ENCODE measurements around the gene RUSF1.

RUSF1 gene

DNA sequence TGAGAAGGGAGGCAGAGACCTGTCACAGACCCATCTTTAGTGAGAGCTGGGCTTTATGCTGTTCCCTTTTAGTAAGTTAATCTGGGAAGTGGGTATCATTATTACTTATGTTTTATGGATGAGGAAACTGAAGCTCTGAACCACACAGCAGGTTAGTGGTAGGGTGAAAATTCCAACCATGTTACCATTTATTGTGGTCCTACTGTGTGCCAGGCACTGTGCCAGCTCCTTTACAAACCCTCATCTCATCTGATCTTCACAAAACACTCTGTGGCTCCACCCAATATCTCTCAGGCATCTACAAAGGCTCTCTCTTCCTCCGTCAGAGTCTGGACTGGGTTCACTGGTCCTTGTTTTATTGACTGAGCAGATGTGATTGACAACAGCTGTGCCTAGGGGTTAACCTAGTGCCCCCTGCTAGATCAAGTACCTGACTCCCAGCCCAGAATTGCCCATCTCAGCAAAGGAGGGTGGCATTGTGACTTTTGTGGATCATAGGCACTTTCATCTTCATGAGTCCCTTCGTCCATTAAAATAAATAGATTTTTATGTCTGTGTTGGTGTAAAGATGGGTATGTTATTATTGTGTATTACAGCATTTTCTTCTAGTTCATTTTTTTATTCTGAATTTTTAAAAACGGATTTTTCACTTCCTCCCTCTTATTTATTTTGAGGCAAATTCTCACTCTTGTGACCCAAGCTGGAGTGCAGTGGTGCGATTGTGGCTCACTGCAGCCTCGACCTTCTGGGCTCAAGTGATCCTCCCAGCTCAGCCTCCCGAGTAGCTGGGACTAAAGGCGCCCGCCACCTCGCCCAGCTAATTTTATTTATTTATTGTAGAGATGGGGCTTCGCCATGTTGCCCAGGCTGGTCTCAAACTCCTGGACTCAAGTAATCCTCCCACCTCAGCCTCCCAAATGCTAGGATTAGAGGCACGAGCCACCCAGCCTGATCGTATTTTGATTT, 33.1 kb downstream of the RUSF1 start:
- in situ Hi-C loops (cut with HindIII; ENCODE audit: low pct_ligation_motif_present, low pct_unique_long_range_greater_than_20kb, low sequenced_read_pairs): no loop called here
- DNase-seq: no peak

DNA sequence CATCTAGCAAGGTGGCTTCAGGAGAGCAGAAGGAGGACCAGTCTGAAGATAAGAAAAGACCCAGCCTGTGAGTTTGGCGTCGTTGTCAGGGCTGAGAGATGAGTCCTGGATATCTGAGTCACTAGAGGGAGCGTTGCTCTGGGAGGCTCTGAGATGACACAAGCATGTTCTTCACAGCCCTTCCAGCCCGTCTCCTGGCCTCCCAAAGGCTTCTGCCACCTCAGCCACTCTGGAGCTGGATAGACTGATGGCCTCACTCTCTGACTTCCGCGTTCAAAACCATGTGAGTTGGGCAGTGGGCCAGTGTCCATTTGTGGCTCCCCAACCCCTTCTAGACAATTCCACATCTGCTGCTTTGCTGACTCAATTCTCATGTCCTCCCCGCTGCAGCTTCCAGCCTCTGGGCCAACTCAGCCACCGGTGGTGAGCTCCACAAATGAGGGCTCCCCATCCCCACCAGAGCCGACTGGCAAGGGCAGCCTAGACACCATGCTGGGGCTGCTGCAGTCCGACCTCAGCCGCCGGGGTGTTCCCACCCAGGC, 33.9 kb downstream of the RUSF1 start:
- in situ Hi-C loops (cut with HindIII; ENCODE audit: low pct_ligation_motif_present, low pct_unique_long_range_greater_than_20kb, low sequenced_read_pairs): no loop called here

DNA sequence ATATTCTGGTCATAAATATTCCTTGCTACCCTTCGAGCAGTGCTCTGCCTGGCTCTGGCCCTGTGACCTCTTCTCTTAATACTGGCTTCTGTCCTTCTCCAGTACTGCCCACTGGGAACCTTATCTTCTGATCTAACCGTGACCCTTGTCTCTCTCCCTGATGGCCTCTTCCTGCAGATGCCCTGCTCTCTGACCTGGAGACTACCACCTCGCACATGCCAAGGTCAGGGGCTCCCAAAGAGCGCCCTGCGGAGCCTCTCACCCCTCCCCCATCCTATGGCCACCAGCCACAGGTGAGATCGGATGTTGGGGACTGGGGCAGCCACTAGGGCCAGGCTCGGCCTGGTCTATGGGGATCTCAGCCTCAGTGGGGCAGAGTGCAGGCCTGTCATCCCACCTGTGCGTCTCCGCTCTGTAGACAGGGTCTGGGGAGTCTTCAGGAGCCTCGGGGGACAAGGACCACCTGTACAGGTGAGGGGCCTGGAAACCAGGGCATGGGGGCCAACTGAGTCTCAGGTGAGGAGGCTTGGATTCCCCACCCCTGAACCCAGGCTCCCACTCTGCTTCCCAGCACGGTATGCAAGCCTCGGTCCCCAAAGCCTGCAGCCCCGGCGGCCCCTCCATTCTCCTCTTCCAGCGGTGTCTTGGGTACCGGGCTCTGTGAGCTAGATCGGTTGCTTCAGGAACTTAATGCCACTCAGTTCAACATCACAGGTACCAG, 34.8 kb downstream of the RUSF1 start:
- DNase-seq: no peak
- in situ Hi-C loops (cut with HindIII; ENCODE audit: low pct_ligation_motif_present, low pct_unique_long_range_greater_than_20kb, low sequenced_read_pairs): no loop called here

More for the DNA sequence above, 33.9 kb downstream of the RUSF1 start:
- DNase-seq: no peak

DNA sequence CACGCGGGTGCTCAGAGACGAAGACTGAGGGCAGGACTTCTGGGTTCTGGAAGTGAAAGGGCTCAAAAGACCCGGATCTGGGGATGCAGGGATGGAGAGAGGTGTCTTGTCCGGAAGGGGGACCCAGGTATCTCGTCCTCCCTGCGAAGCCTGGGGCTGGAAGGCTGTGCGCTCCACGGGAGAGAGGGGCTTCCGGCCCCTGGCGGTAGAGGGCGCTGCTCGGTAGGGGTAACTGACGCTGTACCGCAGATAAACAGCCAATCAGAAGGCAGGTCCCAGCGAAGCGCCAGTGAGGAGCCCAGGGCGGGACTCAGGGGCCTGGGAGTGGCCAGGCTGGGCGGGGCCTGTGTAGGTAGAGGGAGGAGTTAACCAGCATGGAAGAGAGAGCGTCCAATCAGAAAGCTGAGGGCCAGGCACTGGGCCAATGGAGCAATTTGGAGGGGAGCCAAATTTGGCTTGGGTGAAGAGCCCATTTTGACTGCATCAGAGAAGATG, 35.4 kb downstream of the RUSF1 start:
- in situ Hi-C loops (cut with HindIII; ENCODE audit: low pct_ligation_motif_present, low pct_unique_long_range_greater_than_20kb, low sequenced_read_pairs): no loop called here

DNA sequence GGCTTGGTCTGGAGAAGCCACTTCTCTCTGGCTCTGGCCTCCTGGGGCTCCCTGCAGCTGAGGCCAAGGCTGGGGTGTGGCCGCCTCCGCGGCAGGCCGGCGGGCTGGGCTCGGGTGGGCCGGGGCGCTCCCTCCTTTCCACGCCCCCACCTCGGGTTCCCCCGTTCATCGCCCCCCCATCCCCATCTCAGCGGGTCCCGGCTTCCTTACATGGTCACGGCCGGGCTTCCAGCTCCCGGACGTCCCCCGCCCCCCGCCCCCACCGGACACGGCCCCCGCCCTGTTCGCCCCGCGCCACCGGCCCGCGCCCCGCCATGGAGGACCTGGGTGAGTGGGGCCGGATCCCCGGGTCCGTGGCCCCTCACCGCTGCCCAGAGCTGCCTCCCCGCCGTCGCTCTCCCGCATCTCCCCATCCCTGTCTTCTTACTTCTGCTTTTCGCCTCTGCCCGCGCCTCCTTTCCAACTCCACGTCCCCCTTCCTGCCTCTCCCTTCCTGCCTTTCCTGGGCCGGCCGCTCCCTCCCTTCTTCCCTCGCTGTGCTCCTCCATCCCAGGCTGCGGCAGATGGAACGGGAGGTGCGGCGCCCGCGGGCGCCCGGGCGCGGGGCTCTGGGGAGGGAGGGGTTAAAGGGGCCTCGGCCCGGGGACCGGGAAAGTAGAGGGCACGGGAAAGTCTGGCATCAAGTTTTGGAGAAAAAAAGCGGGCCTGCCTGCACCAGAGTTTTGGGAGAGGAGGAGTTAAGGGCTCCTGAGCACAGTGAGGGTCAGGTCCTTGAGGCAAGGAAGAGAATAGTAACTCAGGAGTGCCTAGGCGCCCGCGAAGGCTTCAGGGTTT, 36.1 kb downstream of the RUSF1 start, which contains the start of gene TGFB1I1:
TGFB1I1 (plus strand) TSS at position 278 of the 834 bp plus-strand sequence; CDS start at position 315, 37 bp downstream.
- in situ Hi-C loops (cut with HindIII; ENCODE audit: low pct_ligation_motif_present, low pct_unique_long_range_greater_than_20kb, low sequenced_read_pairs): no loop called here
- DNase-seq: peak; percentile 73

More for the DNA sequence above, 35.4 kb downstream of the RUSF1 start:
- DNase-seq: peak; percentile 75

DNA sequence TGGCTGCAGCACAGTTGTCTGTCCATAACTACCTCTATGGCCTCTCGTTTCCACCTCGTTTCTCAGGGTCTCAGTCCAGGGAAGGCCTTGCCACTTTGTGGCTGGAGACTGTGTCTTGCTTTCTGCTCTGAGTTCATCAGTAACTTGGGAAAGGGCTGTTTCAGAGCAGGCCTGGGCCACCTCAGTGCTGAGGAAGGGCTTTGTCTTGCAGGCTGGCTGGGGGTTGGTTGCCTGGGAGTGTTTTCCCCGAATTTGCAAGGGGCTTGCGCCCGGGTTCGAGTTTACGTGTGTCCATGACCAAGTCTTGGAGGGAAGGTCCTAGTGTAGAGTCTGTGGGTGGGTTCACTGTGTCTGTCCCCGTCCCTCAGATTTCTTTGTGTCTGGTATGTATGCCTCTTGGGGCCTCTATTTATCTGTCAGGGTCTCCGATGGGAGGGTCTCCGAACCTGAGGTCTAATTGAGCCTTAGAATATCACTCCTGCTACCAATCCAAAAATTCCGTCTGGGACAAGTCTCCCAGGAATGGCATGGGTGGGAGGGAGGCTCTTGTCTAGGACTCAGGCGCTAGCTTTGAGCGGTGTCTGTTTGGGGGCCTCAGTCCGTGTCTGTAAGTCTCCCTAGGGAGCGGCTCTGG, 36.8 kb downstream of the RUSF1 start:
- DNase-seq: no peak
- in situ Hi-C loops (cut with HindIII; ENCODE audit: low pct_ligation_motif_present, low pct_unique_long_range_greater_than_20kb, low sequenced_read_pairs): no loop called here

DNA sequence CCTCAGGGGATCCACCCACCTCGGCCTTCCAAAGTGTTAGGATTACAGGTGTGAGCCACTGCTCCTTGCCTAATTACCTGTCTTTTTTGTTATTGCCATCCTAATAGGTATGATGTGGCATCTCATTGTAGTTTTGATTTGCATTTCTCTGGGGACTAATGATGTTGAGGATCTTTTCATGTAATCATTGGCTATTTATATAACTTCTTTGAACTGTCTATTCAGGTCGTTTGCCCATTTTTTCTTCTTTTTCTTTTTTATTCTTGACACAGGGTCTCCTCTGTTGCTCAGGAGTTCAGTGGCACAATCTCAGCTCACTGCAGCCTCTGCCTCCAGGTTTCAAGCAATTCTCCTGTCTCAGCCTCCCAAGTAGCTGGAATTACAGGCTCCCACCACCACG, 37.6 kb downstream of the RUSF1 start:
- no peak for DNase-seq

DNA sequence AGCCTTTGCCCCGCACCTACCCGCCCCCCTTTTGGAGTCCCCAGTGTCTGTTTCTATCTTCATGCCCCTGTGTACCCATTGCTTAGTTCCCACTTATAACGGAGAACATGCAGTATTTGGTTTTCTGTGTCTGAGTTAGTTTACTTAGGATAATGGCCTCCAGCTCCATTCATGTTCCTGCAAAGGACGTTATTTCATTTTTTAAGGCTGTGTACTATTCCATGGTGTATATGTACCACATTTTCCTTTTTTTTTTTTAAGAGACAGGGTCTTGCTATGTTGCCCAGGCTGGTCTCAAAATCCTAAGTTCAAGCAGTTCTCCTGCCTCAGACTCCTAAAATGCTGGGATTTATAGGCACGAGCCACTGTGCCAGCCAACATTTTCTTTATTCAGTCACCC, 40.3 kb downstream of the RUSF1 start:
- no peak for DNase-seq
- in situ Hi-C loops (cut with HindIII; ENCODE audit: low pct_ligation_motif_present, low pct_unique_long_range_greater_than_20kb, low sequenced_read_pairs): loop anchor here (10.0 kb wide), 1 partner anchor 57 kb away; the partner anchor contains the start of gene AHSP

More for the DNA sequence above, 37.6 kb downstream of the RUSF1 start:
- in situ Hi-C loops (cut with HindIII; ENCODE audit: low pct_ligation_motif_present, low pct_unique_long_range_greater_than_20kb, low sequenced_read_pairs): no loop called here

DNA sequence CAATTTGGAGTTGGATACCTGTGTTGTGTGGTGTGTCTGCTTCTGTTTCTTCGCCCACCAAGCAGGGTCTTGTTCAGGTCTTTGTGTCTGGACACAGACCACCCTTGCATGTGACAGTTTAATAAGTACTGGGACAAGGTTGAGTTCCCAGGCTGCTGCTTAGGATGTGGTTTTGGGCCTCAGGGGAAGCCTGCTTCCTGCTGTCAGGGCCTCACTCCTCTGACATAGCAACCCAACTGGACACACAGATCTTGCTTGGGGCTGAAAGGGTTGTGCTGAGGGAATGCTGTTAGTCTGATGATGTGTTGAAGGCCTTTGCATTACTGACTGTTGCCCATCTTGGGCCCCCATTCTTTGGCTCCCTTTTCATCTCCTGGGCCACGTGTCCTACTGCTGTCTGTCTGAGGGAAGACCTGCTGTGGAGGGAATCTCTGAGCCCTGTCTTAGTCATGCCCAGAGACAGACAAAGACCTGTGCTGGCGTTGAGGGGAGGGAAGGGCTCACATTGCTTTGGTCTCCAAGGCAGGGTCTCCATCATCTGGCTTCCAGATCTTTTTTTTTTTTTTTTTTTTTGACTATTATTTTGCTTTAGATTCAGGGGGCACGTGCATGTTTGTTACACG, 40.9 kb downstream of the RUSF1 start:
- in situ Hi-C loops (cut with HindIII; ENCODE audit: low pct_ligation_motif_present, low pct_unique_long_range_greater_than_20kb, low sequenced_read_pairs): loop anchor here (10.0 kb wide), 1 partner anchor 58 kb away; the partner anchor contains the start of gene AHSP
- DNase-seq: no peak

DNA sequence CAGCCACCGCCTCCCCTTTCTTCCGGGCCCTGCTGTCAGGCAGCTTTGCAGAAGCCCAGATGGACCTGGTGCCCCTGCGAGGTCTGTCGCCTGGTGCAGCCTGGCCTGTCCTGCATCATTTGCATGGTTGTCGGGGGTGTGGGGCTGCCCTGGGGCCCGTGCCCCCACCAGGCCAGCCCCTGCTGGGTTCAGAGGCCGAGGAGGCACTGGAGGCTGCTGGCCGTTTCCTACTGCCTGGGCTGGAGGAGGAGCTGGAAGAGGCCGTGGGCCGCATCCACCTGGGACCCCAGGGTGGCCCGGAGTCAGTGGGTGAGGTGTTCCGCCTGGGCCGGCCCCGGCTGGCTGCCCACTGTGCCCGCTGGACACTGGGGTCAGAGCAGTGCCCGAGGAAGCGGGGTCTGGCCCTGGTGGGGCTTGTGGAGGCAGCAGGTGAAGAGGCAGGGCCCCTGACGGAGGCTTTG, 41.8 kb downstream of the RUSF1 start:
- in situ Hi-C loops (cut with HindIII; ENCODE audit: low pct_ligation_motif_present, low pct_unique_long_range_greater_than_20kb, low sequenced_read_pairs): loop anchor here (10.0 kb wide), 1 partner anchor 58 kb away; the partner anchor contains the start of gene AHSP
- no peak for DNase-seq

DNA sequence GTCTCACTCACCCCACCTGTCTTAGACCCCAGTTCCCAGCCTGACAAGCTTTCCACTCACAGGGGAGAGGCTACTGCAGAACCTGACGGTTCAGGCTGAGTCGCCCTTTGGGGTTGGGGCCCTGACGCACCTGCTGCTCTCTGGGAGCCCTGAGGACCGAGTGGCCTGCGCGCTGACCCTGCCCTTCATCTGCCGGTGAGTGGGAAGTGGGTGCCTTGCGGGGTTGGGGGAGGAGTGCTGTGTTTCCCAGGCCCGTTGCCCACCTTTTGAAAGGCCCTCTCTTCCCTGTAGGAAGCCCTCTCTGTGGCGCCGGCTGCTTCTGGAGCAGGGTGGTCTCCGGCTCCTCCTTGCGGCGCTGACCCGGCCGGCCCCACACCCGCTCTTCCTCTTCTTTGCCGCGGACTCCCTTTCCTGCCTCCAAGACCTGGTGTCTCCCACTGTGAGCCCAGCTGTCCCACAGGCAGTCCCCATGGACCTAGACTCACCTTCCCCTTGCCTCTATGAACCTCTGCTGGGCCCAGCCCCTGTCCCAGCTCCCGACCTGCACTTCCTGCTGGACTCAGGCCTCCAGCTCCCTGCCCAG, 42.3 kb downstream of the RUSF1 start:
- DNase-seq: no peak
- in situ Hi-C loops (cut with HindIII; ENCODE audit: low pct_ligation_motif_present, low pct_unique_long_range_greater_than_20kb, low sequenced_read_pairs): loop anchor here (10.0 kb wide), 1 partner anchor 59 kb away; the partner anchor contains the start of gene AHSP

DNA sequence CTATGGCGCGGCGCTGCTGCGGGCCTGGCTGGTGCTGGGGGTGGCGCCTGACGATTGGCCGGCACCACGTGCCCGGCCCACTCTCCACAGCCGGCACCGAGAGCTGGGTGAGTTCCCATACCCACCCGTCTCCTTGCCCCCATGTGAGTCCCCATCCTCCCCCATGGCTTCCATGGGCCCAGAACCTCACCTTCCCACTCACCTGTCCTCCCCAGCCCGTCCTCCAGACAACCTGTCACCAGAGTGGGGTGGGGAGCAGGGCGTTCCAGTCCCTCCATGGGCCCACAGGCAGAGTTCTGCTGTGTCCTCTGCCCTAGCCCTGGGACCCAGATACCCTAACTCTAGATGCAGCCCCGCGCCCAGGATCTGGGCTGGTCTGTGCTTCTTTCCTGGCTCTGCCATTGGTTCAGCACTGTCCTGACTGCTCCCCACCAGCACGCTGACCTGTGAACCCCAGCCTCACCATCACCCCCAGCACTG, 43.4 kb downstream of the RUSF1 start:
- no peak for DNase-seq
- in situ Hi-C loops (cut with HindIII; ENCODE audit: low pct_ligation_motif_present, low pct_unique_long_range_greater_than_20kb, low sequenced_read_pairs): loop anchor here (10.0 kb wide), 1 partner anchor 60 kb away; the partner anchor contains the start of gene AHSP

DNA sequence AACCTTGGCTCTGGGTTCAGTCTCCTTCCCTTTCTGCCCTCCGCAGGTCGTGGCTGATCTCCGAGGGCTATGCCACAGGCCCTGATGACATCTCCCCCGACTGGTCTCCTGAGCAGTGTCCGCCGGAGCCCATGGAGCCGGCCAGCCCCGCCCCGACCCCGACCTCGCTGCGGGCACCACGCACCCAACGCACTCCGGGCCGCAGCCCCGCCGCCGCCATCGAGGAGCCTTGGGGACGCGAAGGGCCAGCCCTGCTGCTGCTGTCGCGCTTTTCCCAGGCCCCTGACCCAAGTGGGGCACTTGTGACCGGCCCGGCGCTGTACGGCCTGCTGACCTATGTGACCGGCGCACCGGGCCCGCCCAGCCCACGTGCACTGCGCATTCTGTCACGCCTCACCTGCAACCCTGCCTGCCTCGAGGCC, 43.8 kb downstream of the RUSF1 start:
- DNase-seq: no peak
- in situ Hi-C loops (cut with HindIII; ENCODE audit: low pct_ligation_motif_present, low pct_unique_long_range_greater_than_20kb, low sequenced_read_pairs): loop anchor here (10.0 kb wide), 1 partner anchor 60 kb away; the partner anchor contains the start of gene AHSP

DNA sequence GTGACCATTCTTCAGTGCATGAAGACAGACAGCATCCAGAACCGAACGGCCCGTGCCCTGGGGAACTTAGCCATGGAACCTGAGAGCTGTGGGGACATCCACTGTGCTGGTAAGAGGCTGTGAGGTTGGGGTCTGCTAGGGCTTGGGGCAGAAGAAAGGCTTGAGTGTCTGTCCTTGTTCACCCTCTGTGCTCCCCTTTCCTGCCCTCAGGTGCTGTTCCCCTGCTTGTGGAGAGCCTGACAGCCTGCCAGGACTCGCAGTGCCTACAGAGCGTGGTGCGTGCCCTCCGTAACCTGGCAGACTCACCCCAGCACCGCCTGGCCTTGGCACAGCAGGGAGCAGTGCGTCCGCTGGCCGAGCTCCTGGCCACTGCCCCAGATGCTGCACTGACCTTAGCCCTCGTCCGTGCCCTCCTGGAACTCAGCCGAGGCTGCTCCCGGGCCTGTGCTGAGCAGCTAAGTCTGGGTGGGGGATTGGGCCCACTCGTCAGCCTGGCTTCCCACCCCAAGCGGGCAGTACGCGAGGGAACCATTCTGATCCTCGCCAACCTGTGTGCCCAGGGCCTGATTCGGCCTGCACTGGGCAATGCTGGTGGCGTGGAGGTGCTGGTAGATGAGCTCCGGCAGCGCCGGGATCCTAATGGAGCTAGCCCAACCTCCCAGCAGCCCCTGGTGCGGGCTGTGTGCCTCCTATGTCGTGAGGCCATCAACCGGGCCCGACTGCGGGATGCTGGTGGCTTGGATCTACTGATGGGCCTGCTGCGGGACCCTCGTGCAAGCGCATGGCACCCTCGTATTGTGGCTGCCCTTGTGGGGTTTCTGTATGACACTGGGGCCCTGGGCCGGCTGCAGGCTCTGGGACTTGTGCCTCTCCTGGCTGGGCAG, 46.0 kb downstream of the RUSF1 start:
- in situ Hi-C loops (cut with HindIII; ENCODE audit: low pct_ligation_motif_present, low pct_unique_long_range_greater_than_20kb, low sequenced_read_pairs): loop anchor here (10.0 kb wide), 1 partner anchor 63 kb away; the partner anchor contains the start of gene AHSP
- DNase-seq: no peak

DNA sequence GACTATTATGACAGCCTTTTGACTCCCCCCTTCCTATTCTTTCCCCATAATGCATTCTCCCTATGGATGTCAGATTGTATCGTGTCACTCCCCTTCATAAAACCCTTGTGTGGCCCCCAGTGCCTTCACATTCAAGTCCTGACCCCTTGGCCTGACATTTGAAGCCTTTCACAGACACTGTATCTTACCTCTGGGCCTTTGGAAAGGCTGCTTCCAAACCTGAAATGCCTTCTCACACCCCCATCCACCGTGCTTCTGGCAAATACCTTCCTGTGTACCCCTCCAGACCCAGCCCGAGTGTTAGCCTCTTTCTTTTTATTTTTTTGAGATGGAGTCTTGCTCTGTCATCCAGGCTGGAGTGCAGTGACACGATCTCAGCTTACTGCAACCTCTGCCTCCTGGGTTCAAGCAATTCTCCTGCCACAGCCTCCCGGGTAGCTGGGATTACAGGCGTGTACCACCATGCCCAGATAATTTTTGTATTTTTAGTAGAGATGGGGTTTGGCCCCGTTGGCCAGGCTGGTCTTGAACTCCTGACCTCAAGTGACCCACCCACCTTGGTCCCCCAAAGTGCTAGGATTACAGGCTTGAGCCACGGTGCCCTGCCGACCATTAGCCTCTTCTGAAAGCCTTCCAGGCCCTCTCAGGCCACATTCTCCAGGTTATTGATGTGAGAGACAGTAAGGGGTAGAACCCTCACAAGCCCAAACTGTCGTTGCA, 46.8 kb downstream of the RUSF1 start:
- in situ Hi-C loops (cut with HindIII; ENCODE audit: low pct_ligation_motif_present, low pct_unique_long_range_greater_than_20kb, low sequenced_read_pairs): loop anchor here (10.0 kb wide), 1 partner anchor 63 kb away; the partner anchor contains the start of gene AHSP
- no peak for DNase-seq
